ENCODE results near the gene ZBTB5.
"Not testable (repeated sequence)": the region's sequence is repeated elsewhere in the genome, so short reads cannot be mapped to it uniquely, and the experiment has no call there.

The ZBTB5 gene

GRCh38 chr9:37486256-37486615 is 21.0 kb upstream of the ZBTB5 start:
- DNase-seq = no peak

- peak; percentile 95 for DNase-seq
Observed at GRCh38 chr9:37485389-37486255, 20.4 kb upstream of the ZBTB5 start, which contains the start of gene POLR1E. Gene POLR1E, plus strand, starts transcription at chr9:37485948. Its CDS starts 100 bp downstream, at chr9:37486048.

- no peak for DNase-seq
Observed at GRCh38 chr9:37480759-37481158, 15.5 kb upstream of the ZBTB5 start.

- not testable (repeated sequence) for DNase-seq
Observed at GRCh38 chr9:37477987-37478619, 12.9 kb upstream of the ZBTB5 start.

GRCh38 chr9:37477443-37477842 is 12.2 kb upstream of the ZBTB5 start:
- not testable (repeated sequence) for DNase-seq

GRCh38 chr9:37476930-37477329 is 11.7 kb upstream of the ZBTB5 start:
- no peak for DNase-seq

GRCh38 chr9:37474438-37474837 is 9.2 kb upstream of the ZBTB5 start:
- DNase-seq = no peak

GRCh38 chr9:37473982-37474381 is 8.7 kb upstream of the ZBTB5 start:
- not testable (repeated sequence) for DNase-seq

- no peak for DNase-seq
Observed at GRCh38 chr9:37471942-37472684, 6.9 kb upstream of the ZBTB5 start.

GRCh38 chr9:37468620-37469019 is 3.4 kb upstream of the ZBTB5 start:
- DNase-seq = no peak

GRCh38 chr9:37467530-37467929 is 2.3 kb upstream of the ZBTB5 start:
- DNase-seq = not testable (repeated sequence)

GRCh38 chr9:37466037-37466709 is 923 bp upstream of the ZBTB5 start:
- no peak for DNase-seq

GRCh38 chr9:37464426-37465248 is 613 bp downstream of the ZBTB5 start:
- DNase-seq = peak; percentile 86

GRCh38 chr9:37464006-37464405 is 1.2 kb downstream of the ZBTB5 start:
- DNase-seq = no peak

- DNase-seq = no peak
Observed at GRCh38 chr9:37456817-37457216, 8.4 kb downstream of the ZBTB5 start.

GRCh38 chr9:37455884-37456647 is 9.2 kb downstream of the ZBTB5 start:
- no peak for DNase-seq

- DNase-seq = no peak
Observed at GRCh38 chr9:37454238-37454637, 11.0 kb downstream of the ZBTB5 start.

- no peak for DNase-seq
Observed at GRCh38 chr9:37453827-37454226, 11.4 kb downstream of the ZBTB5 start.

- no peak for DNase-seq
Observed at GRCh38 chr9:37452611-37453010, 12.6 kb downstream of the ZBTB5 start.

GRCh38 chr9:37451628-37452027 is 13.6 kb downstream of the ZBTB5 start:
- no peak for DNase-seq

Data from effector CD4-positive, alpha-beta T cell (primary cell).